H1 (cell line): Measurements from ENCODE around the gene DENND2C.

Experiments used
- CREB1 ChIP-seq: IDR thresholded peaks from 2 replicates; pipeline ENCODE4 v1.6.1; 2012; ENCODE audit warnings: inconsistent platforms
- HDAC6 ChIP-seq: IDR thresholded peaks from one replicate; pipeline ENCODE4 v1.7.1; 2012; ENCODE audit warnings: low read depth, mild to moderate bottlenecking, inconsistent platforms, low read length, moderate library complexity
- JUN ChIP-seq: IDR thresholded peaks from 2 replicates; pipeline ENCODE4 v1.6.1; 2011; ENCODE audit warnings: low read depth, mild to moderate bottlenecking, improper control_type of control experiment, low read length
- POLR2AphosphoS5 ChIP-seq: IDR thresholded peaks from 2 replicates; pipeline ENCODE4 v1.6.1; 2011; ENCODE audit warnings: low read depth, low read length
- RFX5 ChIP-seq: IDR thresholded peaks from 2 replicates; pipeline ENCODE4 v1.6.1; 2011; ENCODE audit warnings: low read depth, low read length, improper control_type of control experiment, borderline replicate concordance
- TAF1 ChIP-seq: IDR thresholded peaks from 2 replicates; pipeline ENCODE4 v1.6.1; 2011; ENCODE audit warnings: mild to moderate bottlenecking, low read depth, low read length
- TF ChIP-seq, protein P1 (sequence below), 3 experiments: IDR thresholded peaks; 1 replicate in 2 of 3; 2 replicates in 1 of 3; pipeline versions ENCODE4 v1.5.1 to v1.6.1; 2011; ENCODE audit warnings: low read length in 3 of 3, mild to moderate bottlenecking in 3 of 3, inconsistent platforms in 2 of 3, low read depth in 1 of 3, moderate library complexity in 1 of 3; ENCODE audit not compliant: insufficient read depth in 1 of 3; ENCODE audit errors: control extremely low read depth in 1 of 3
- TF ChIP-seq, protein P2 (sequence below): IDR thresholded peaks from 2 replicates; pipeline ENCODE4 v1.6.1; 2012; ENCODE audit warnings: inconsistent platforms

- TF ChIP-seq, protein P1, sequence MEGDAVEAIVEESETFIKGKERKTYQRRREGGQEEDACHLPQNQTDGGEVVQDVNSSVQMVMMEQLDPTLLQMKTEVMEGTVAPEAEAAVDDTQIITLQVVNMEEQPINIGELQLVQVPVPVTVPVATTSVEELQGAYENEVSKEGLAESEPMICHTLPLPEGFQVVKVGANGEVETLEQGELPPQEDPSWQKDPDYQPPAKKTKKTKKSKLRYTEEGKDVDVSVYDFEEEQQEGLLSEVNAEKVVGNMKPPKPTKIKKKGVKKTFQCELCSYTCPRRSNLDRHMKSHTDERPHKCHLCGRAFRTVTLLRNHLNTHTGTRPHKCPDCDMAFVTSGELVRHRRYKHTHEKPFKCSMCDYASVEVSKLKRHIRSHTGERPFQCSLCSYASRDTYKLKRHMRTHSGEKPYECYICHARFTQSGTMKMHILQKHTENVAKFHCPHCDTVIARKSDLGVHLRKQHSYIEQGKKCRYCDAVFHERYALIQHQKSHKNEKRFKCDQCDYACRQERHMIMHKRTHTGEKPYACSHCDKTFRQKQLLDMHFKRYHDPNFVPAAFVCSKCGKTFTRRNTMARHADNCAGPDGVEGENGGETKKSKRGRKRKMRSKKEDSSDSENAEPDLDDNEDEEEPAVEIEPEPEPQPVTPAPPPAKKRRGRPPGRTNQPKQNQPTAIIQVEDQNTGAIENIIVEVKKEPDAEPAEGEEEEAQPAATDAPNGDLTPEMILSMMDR (IDR thresholded peaks at IDR 0.05; ENCODE audit: control extremely low read depth in 1 of 3, insufficient read depth in 1 of 3, low read depth in 1 of 3, low read length in 3 of 3) = peak in 2 of 3 experiments; percentile 15 to 18; a peak in 2 of 4 replicates
- no peak for TF ChIP-seq HDAC6
- TF ChIP-seq CREB1 = no peak
- no peak for TF ChIP-seq RFX5
- TF ChIP-seq TAF1 = no peak
- TF ChIP-seq JUN = no peak
- TF ChIP-seq, protein P2, sequence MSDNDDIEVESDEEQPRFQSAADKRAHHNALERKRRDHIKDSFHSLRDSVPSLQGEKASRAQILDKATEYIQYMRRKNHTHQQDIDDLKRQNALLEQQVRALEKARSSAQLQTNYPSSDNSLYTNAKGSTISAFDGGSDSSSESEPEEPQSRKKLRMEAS = no peak
- no peak for TF ChIP-seq POLR2AphosphoS5
Measured at GRCh38 chr1:114558544-114558943, 111.3 kb downstream of the DENND2C start.
